Esophagus muscularis mucosa (tissue), 3 donors: ENCODE data around the gene CDK5R2.

Experiments
- CTCF ChIP-seq, 3 experiments: fragments of 200-600 bp in 2 of 3; fragments of 450-650 bp in 1 of 3; sonication (generic) in 2 of 3; IDR thresholded peaks; one replicate each; pipeline ENCODE4 v1.5.1; 2017 to 2019; ENCODE audit warnings: antibody characterized with exemption in 3 of 3, mild to moderate bottlenecking in 2 of 3, moderate library complexity in 1 of 3
- POLR2A ChIP-seq: fragments of 450-650 bp; IDR thresholded peaks from one replicate; pipeline ENCODE4 v1.6.1; 2017; ENCODE audit warnings: antibody characterized with exemption, moderate library complexity, mild to moderate bottlenecking, low read depth
- POLR2AphosphoS5 ChIP-seq, 2 donors: sonication (generic); formaldehyde crosslinking; IDR thresholded peaks; one replicate each; pipeline ENCODE4 v1.6.1; 2017; ENCODE audit warnings: antibody characterized with exemption in 2 of 2

- TF ChIP-seq CTCF (IDR thresholded peaks at IDR 0.05) (no peak), POLR2A (no peak), POLR2AphosphoS5 (IDR thresholded peaks at IDR 0.05) (no peak)
Measured at GRCh38 chr2:219010873-219011272, 51.4 kb downstream of the CDK5R2 start.
